H7 (cell line): ENCODE results near the gene OR51Q1. TPM values are rescaled to one million over a fixed set of nuclear protein-coding genes. Genes with fewer than 3 reads are reported as not detected.
A peak's percentile ranks its signal among the peaks of the same experiment; 100 is the strongest.

Experiments
- DNase-seq: peaks from one replicate; pipeline ENCODE4 v3.0.0; 2012
- H3K27me3 ChIP-seq: 2 replicates; pipeline ENCODE4 v1.6.0; 2011; ENCODE audit warnings: mild to moderate bottlenecking, low read length; ENCODE audit not compliant: control insufficient read depth, insufficient read depth
- H3K36me3 ChIP-seq: replicated peaks from 2 replicates; pipeline ENCODE4 v1.5.1; 2011; ENCODE audit warnings: low read length; ENCODE audit not compliant: control insufficient read depth, insufficient read depth
- H3K4me3 ChIP-seq: 2 replicates; pipeline ENCODE4 v1.5.1; 2011; ENCODE audit warnings: low read depth, mild to moderate bottlenecking, control low read depth, low read length, moderate library complexity; ENCODE audit not compliant: insufficient read depth
- total RNA-seq: library from RNA; depleted of rRNA; stranded (reverse); fragments of >200 nt; shearing (Covaris generic); gene quantifications from 2 replicates; pipeline ENCODE4 v1.2.3, GENCODE V29; 2014; rRNA removed

OR51Q1 gene, protein sequence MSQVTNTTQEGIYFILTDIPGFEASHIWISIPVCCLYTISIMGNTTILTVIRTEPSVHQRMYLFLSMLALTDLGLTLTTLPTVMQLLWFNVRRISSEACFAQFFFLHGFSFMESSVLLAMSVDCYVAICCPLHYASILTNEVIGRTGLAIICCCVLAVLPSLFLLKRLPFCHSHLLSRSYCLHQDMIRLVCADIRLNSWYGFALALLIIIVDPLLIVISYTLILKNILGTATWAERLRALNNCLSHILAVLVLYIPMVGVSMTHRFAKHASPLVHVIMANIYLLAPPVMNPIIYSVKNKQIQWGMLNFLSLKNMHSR
- not detected in 2 replicates for total RNA-seq

DNA sequence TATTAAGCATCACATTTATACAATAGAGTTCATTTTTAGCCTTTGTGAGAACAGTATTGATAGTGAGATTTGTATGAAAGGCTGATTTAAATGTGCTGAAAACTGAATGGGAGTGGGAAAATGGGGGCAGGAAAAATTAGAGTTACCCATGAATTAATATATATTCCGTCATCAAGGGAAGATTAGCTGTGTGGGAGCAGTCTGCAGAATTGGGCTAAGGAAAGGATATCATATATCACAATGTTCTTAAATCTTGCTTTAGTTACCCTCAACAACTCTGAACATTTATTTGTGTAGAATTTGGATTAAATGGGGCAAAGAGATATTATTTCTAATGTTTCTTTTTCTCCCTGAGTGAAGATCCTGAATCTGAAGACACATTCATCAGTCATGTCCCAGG, at the start of gene OR51Q1:
Gene OR51Q1 (plus strand): TSS at position 301 of the 400 bp plus-strand sequence. CDS start 90 bp downstream, at position 391.
- Histone ChIP-seq H3K36me3 (no peaks in the 10 kb centered on the region), H3K4me3 (no peak within 1 kb of the TSS), H3K27me3 (no peaks in the 10 kb centered on the region)
- no peak for DNase-seq

DNA sequence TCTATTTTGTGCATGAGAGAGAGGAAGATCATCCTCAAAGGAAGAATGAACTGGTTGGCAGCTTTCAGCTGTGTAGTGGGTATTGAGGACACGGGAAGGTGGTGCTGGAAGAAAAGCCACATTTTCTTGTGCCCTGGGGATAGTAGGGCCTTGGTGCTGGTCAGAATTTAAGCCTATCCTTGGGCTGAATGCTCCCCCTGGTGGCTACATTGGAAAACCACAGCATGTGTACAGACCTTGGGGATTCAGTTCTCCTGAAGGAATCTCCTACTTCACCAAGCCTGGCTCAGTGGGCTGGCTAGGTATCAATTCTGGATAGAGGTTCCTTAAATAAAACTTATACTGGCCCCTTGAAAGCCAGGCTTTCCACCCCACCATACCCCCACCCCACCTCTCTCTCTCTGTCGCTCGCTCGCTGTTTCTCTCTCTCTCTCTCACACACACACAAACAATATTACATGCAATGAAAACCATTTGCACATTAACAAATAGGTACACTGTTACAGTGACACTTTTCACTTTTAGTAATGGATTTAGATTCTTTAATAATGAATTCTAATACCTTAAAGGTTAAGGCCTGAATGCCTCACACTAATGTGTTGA, 41.1 kb upstream of the OR51Q1 start:
- peak; percentile 64 for DNase-seq
- no peak overlapping the region for H3K4me3 ChIP-seq

DNA sequence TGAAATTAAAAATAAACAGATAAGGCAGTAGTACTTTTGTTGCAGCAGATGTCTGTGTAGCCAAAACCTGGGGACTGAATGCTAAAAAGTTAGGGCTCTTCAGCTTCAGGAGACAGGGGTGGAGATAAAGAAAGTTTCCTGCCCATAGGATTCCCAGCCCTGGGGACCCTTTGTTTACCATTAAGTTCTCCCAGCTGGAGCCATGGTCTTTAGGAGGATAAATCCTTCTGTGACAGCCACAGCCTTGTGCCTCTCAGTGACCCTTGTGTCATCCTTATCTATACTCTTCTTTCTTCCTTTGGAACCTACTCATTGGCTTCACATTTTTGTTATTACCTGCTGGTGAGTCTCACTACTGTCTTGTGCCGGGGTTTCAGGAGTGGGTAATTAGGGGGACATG, 38.3 kb upstream of the OR51Q1 start, which contains the start of gene OR51M1:
Gene OR51M1 (plus strand): TSS at position 237 of the 400 bp plus-strand sequence. CDS start 5,587 bp downstream, outside the sequence.
- no peaks in the 10 kb centered on the region for H3K27me3 ChIP-seq
- H3K4me3 ChIP-seq, result no peak within 1 kb of the TSS
- no peaks in the 10 kb centered on the region for H3K36me3 ChIP-seq
- no peak for DNase-seq

More for the DNA sequence above, 41.1 kb upstream of the OR51Q1 start:
- Histone ChIP-seq H3K36me3 (no peaks in the 10 kb centered on the region), H3K27me3 (no peaks in the 10 kb centered on the region)

DNA sequence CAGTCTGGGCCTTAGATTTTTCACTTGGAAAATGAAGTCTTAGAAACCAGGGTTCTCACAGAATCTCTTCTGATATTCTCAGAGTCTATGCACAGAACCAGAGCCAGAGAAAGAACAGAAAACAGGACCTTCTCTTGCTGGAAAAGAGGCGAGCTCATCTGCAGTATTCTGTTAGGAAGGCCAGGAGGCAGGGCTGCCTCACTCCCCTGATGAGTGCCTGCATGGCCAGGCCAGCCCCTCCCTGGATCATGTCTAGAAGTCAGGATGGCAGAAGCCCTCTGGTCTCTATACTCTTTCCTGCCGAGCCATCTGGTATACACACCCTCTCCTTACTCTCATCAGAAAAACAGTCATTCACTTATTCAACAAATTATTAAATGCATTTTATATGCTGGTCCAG, 37.6 kb upstream of the OR51Q1 start:
- no peak for DNase-seq
- Histone ChIP-seq H3K4me3 (no peak overlapping the region), H3K36me3 (no peaks in the 10 kb centered on the region), H3K27me3 (no peaks in the 10 kb centered on the region)

DNA sequence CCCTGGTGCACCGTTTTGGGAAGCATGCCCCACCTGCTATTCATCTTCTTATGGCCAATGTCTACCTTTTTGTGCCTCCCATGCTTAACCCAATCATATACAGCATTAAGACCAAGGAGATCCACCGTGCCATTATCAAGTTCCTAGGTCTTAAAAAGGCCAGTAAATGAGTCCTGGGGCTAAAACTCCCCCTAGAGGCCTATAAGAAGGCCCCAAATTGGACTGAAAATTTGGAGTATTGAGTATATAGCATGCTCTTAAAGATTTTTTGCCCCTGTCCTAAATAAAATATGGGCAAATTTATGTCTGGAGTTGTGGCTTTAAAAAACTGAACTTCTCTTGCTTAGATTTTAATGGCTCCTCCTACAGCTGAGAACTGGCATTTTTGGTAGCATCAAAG, 31.7 kb upstream of the OR51Q1 start:
- no peaks in the 10 kb centered on the region for H3K27me3 ChIP-seq
- DNase-seq, result no peak
- H3K4me3 ChIP-seq, result no peak overlapping the region
- no peaks in the 10 kb centered on the region for H3K36me3 ChIP-seq

DNA sequence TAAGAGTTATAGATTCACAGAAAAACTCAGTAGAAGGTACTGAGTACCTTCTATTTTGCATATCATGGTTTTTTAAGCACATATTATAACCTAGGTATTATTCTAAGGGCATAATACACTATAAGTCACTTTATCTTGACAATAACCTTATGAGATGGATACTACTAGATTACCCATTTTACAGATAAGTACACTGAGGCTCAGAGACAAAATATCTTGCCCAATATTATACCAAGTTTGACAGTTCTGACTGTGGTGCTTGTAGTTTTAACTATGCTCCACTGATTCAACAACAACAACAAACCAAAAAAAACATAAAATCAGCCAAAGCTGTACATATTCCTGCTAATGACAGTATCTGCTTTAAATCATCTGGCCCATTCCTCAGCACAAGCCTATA, 27.8 kb upstream of the OR51Q1 start:
- H3K27me3 ChIP-seq, result no peaks in the 10 kb centered on the region
- no peak overlapping the region for H3K4me3 ChIP-seq
- H3K36me3 ChIP-seq, result no peaks in the 10 kb centered on the region
- DNase-seq, result no peak

DNA sequence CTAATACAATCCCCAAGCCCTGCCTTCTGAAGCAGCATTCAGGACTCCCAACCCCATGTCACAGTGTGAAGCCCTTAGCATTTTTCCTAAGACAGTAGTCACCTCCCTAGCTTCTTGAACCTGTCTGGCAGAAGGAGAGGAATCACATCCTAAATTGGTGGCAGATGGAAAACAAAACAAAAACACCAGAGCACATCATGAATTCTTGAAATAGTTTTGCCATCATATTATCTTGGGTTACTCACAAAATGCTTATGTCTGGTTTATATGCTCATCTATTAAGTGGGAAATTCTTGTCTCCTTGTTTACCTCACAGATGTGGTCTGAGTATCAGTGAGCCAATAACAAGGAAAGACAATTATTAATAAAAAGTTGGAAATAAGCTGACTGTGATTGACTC, 23.0 kb upstream of the OR51Q1 start:
- no peak overlapping the region for H3K4me3 ChIP-seq
- no peak for DNase-seq
- H3K36me3 ChIP-seq, result no peaks in the 10 kb centered on the region
- H3K27me3 ChIP-seq, result no peaks in the 10 kb centered on the region

DNA sequence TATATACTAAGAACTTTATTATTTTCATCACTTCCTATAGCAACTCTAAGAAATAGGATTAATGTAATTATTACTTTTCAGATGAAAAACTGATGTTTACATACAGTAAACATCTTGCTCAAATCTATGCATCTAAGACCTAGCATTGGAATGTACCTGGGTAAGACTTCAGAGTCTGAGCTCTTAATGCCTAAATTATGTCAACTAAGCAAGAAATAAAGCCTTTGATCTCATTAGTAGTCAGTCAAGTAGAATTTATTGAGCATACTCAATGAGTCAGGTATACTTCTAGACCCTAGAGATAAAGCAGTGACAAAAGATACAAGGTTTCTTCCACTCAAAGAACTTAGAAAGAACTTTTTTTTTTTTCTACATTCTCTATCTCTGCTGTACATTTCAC, 16.7 kb upstream of the OR51Q1 start:
- H3K27me3 ChIP-seq, result no peaks in the 10 kb centered on the region
- no peak overlapping the region for H3K4me3 ChIP-seq
- no peaks in the 10 kb centered on the region for H3K36me3 ChIP-seq
- DNase-seq, result no peak

DNA sequence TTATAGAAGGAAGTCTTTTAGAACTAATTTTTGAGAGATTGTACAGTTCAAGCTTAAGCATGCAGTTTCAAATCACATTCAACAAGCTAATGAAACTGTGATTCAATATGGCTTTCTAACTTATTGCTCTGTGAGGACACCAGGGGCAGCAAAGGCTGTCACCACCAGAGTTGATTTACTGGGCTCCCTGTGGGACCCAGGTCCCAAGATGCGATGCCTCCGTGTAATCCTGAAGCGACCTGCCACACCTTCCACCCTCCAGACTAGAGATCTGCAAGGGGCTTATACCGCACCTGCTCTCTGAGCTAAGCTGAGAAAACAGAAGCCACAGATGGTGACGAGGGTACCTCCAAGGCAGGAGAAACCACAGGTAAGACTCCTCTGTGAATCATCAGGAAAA, 918 bp upstream of the OR51Q1 start:
- Histone ChIP-seq H3K27me3 (no peaks in the 10 kb centered on the region), H3K36me3 (no peaks in the 10 kb centered on the region), H3K4me3 (no peak overlapping the region)
- peak; percentile 28 for DNase-seq

DNA sequence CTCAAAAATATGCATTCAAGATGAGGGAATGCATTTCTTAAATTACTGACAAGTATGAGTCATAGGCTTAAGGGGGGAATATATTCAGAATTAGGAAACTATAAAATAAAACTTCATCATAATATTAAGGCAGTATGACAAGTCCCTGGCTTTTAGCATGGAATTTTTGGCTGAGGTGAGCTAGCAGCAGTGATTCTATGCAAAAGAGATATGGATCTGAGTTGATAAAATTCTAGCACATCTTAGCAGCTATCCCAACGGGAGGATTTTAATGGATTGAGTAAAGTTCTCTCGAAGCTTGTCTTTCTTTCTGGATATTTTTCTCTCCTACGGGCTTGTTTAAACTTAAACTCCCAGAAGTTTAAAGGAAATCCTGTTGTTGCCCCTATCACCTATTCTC, 1.2 kb downstream of the OR51Q1 start:
- DNase-seq, result no peak
- Histone ChIP-seq H3K27me3 (no peaks in the 10 kb centered on the region), H3K4me3 (no peak overlapping the region), H3K36me3 (no peaks in the 10 kb centered on the region)

DNA sequence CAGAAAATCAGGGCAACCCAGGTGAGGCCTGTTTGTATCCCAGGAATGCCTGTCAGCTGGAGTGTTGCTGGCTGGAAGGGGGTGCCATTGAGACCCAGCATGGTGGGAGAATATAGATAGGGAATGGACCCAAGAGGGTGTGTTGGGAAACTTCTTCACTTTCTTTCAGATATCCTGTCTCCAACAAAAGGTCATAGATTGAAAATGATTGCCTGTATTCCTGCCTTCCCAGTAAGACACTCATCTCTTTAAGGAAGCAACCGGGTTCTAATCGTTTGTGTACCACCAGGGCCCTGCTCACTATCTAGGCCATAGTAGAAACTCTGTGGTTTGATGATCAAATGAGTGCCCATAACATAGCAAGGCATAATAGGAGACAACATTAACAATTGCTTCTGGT, 19.5 kb downstream of the OR51Q1 start, which contains the start of gene OR51I1:
Gene OR51I1 (minus strand): TSS at position 101 of the 400 bp plus-strand sequence. CDS start 0 bp downstream, at position 101.
- H3K27me3 ChIP-seq, result no peaks in the 10 kb centered on the region
- no peaks in the 10 kb centered on the region for H3K36me3 ChIP-seq
- DNase-seq, result no peak
- H3K4me3 ChIP-seq, result no peak within 1 kb of the TSS

DNA sequence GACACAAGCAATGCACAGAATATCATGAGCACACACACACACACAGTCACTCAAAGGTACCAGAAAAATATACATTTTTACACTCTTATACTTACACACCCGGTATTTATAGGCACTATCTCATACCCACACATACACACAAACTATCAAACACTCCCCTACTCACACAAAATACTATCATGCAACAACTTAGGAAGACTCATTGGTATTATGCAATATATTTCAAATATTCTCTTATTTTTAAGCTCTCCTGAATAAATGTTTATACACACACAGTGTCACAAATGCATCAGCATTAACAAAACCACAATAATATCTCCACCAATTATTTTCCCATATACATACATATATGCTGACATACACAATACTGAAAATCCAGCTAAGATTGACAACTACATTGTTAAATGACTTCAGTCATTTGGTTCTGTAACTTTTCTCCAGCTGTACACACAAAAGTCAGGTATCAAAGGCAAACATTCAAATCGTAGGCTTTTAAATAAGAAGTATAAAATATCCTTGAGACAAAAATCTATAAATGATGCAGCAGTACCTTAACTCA, 22.0 kb downstream of the OR51Q1 start:
- H3K36me3 ChIP-seq, result no peaks in the 10 kb centered on the region
- no peak for DNase-seq
- no peak overlapping the region for H3K4me3 ChIP-seq
- H3K27me3 ChIP-seq, result no peaks in the 10 kb centered on the region

DNA sequence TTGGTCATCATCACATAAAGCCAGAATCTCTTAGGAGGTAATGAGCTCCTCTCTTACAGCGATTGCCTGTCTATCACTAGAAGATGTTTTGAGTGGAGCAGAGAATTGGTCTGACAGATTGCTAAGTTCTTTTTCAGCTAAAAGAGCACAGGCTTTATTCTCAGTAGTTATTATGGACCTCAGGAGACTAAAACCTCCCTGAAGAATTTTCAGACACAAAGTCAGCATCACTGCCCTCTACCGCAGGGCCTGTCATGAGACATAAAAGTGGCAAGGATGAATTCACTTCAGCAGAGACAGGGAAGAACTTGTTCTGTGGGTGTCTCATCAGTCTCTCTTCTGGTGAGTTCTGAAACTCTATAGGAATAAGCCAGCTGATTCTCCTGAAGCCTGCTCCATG, 27.1 kb downstream of the OR51Q1 start, which contains the start of gene OR51I2:
Gene OR51I2 (plus strand): TSS at position 301 of the 400 bp plus-strand sequence. CDS start 4,166 bp downstream, outside the sequence.
- H3K36me3 ChIP-seq, result no peaks in the 10 kb centered on the region
- no peaks in the 10 kb centered on the region for H3K27me3 ChIP-seq
- DNase-seq, result no peak
- no peak within 1 kb of the TSS for H3K4me3 ChIP-seq

DNA sequence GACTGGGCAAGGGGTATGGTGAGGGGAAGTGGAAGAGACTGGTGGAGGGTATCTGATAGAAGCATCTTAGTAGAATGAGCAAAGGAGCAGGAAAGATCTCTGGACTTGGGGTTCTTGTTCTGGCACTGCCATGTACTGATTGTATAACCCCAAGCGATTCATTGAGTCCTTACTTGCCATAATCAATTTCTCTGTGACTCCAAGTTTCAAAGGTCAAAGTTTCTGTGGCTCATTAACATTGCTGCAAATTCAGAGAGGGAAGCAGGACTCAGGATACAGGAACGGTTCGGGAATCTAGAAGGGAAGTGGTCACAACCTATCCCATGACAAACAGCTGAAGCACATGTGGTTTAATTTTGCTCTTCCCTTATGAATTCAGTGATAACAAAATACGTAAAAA, 27.5 kb downstream of the OR51Q1 start:
- no peak overlapping the region for H3K4me3 ChIP-seq
- no peaks in the 10 kb centered on the region for H3K27me3 ChIP-seq
- no peaks in the 10 kb centered on the region for H3K36me3 ChIP-seq
- no peak for DNase-seq
